Measurements from ENCODE around the gene NARS2. TPM values are rescaled to one million over a fixed set of nuclear protein-coding genes. Genes with fewer than 3 reads are reported as not detected.
"Not testable (repeated sequence)": the region's sequence is repeated elsewhere in the genome, so short reads cannot be mapped to it uniquely, and the experiment has no call there.

Gene NARS2, protein sequence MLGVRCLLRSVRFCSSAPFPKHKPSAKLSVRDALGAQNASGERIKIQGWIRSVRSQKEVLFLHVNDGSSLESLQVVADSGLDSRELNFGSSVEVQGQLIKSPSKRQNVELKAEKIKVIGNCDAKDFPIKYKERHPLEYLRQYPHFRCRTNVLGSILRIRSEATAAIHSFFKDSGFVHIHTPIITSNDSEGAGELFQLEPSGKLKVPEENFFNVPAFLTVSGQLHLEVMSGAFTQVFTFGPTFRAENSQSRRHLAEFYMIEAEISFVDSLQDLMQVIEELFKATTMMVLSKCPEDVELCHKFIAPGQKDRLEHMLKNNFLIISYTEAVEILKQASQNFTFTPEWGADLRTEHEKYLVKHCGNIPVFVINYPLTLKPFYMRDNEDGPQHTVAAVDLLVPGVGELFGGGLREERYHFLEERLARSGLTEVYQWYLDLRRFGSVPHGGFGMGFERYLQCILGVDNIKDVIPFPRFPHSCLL
- 13.8 TPM for polyA plus RNA-seq (2013, experiment 1 of 2; ENCODE audit: insufficient read length)
- polyA plus RNA-seq (2013, experiment 2 of 2; ENCODE audit: insufficient read length), result 15.0 TPM

DNA sequence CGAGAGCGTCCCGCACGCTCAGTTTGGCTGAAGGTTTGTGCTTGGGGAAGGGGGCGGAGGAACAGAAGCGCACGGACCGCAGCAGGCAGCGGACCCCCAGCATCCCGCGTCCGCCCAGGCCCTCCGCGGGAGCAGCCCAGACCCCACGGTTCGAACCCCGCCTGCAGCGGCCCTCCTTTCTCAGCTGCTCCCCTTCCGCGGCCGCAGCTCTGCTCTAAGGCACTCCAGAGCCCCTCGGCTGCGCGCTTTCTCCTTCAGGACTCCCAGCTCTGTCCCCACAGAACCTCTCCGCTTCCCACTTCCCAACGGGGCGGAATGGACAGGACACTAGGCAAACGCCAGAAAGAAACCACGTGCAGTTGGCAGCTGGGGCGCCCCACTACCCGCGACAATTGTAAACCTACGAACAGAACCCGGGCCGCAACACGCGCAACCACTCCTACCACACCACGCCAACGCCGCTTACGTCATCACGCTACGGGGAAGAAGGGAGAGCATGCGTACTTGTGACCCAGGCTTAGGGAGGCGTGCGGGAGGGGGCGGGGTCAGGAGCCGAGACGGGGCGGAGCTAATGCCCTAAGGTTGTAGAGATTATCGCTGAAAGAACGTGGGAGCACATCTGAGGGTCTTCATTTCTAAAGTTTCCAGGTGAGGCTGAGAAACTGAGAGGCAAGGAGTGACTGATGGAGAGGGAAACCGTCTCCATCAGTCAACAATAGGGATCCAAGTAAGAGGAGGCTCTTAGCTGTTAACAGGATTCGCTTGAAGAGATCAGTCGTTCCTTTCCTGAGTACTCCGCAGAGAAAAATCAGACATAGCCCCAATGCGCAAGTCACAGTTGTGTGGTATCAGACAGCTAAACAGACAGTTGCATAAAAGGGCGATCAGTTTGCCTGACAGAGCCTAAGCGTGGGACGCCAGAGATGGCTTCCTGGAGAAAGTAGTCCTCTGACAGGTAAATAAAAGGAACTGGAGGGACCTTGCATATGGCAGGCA, at the start of gene NARS2:
NARS2 (minus strand) TSS at position 479 of the 996 bp plus-strand sequence; CDS start at position 103, 376 bp downstream.
- DNase-seq, result peak; percentile 98

DNA sequence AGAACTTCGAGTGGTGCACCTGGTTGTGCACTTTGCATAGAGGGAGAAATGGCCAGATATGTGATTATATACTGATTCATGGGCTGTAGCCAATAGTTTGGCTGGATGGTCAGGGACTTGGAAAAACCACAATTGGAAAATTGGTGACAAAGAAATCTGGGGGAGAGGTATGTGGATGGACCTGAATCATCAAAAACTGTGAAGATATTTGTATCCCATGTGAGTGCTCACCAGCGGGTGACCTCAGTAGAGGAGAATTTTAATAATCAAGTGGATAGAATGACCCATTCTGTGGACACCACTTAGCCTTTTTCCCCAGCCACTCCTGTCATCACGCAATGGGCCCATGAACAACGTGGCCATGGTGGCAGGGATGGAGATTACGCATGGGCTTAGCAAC, 48.0 kb upstream of the NARS2 start:
- no peak for DNase-seq

GRCh38 chr11:78620159-78620558, 45.5 kb upstream of the NARS2 start:
- DNase-seq, result no peak

- no peak for DNase-seq
Measured at GRCh38 chr11:78615724-78616123, 41.1 kb upstream of the NARS2 start.

- DNase-seq, result no peak
Measured at GRCh38 chr11:78613378-78613813, 38.7 kb upstream of the NARS2 start.

DNA sequence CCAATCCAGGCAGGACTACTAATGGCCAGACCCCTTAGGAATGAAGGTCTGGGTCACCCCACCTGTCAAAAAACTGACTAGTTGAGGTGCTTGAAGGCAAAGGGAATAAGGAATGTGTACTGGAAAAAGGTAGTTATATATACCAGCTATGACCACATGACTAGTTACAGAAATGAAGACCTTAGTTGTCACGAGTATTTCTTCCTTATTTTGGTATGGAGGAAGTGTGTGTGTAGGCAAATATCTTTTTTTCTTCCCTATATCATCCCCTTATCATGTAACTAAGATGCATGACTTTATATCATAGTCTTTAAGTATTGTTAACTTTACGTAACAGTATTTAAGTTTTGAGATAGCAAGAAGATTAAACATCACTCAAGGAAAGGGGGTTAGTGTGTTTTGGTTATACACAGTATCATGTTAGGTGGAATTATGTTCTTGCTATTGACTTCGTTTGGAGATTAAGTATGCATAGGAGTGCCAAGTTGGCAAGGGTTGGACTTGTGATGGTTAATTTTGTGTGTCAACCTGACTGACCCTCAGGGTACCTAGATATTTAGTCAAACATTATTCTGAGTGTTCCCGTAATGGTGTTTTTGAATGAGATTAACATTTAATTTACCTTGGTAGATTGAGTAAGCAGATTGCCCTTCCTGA, 38.2 kb upstream of the NARS2 start:
- DNase-seq, result no peak

DNA sequence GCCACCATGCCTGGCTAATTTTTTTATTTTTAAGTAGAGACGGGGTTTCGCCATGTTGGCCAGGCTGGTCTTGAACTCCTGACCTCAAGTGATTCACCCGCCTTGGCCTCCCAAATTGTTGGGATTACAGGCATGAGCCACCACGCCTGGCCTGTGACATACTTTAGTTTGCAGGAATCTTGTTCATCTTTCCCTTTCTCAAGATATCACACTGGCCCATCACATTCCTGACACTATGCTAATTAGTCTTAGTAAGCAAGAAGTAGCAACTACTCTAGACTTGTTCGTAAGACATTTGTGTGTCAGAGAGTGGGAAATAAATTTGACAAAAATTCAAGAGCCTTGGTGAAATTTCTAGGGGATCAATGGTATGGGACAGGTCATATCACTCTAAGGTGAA, 34.7 kb upstream of the NARS2 start:
- DNase-seq, result not testable (repeated sequence)

- DNase-seq, result no peak
Measured at GRCh38 chr11:78607696-78608095, 33.0 kb upstream of the NARS2 start.

DNA sequence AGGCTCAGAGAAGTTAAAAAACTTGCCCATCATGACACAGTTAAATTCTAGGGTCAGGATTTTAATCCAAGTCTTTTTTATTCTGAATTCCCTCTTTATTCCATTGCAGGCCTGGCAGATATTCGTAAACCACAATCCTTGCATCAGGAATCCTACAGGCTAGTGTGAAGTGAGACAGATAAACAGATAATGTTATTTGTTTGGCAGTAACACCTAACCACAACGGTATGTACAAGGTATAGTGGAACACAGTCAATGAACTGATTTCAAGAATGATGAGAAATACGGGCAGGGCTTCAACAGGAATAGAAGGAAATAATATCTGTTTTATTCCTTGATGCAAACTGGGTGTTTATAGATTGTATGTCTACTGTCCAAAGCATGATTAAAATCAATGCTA, 32.0 kb upstream of the NARS2 start:
- DNase-seq, result no peak

- DNase-seq, result no peak
Measured at GRCh38 chr11:78605296-78605695, 30.6 kb upstream of the NARS2 start.

DNA sequence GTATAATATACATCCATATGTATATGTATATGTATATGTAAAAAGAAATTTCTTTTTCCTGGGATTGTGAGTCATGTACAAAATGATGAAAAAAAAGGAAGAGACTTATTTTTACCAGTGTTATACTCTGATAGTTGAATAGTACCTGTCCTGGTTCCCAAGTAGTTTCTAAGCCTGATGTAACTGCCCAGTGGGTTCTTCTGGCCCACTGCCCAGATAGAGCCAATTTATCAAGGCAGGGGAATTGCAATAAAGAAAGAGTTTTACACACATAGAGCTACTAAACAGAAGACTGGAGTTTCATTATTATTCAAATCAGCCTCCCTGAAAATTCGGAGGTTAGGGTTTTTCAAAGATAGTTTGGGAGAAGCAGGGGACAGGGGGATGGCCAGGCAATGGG, 29.1 kb upstream of the NARS2 start:
- DNase-seq, result no peak

DNA sequence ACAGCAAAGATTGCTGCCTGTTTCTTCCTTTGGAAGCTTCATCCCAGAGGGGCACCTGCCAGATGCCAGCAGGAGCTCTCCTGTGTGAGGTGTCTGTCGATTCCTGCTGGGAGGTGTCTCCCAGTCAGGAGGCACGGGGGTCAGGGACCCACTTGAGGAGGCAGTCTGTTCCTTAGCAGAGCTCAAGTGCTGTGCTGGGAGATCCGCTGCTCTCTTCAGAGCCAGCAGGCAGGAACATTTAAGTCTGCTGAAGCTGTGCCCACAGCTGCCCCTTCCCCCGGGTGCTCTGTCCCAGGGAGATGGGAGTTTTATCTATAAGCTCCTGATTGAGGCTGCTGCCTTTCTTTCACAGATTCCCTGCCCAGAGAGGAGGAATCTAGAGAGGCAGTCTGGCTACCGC, 28.1 kb upstream of the NARS2 start:
- DNase-seq, result not testable (repeated sequence)

DNA sequence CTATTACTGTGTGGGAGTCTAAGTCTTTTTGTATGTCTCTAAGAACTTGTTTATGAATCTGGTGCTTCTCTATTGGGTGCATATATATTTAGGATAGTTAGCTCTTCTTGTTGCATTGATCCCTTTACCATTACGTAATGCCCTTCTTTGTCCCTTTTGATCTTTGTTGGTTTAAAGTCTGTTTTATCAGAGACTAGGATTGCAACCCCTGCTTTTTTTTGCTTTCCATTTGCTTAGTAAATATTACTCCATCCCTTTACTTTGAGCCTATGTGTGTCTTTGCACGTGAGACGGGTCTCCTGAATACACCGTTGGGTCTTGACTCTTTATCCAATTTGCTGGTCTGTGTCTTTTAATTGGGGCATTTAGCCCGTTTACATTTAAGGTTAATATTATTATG, 26.4 kb upstream of the NARS2 start:
- not testable (repeated sequence) for DNase-seq

- DNase-seq, result not testable (repeated sequence)
Measured at GRCh38 chr11:78597579-78597978, 22.9 kb upstream of the NARS2 start.

DNA sequence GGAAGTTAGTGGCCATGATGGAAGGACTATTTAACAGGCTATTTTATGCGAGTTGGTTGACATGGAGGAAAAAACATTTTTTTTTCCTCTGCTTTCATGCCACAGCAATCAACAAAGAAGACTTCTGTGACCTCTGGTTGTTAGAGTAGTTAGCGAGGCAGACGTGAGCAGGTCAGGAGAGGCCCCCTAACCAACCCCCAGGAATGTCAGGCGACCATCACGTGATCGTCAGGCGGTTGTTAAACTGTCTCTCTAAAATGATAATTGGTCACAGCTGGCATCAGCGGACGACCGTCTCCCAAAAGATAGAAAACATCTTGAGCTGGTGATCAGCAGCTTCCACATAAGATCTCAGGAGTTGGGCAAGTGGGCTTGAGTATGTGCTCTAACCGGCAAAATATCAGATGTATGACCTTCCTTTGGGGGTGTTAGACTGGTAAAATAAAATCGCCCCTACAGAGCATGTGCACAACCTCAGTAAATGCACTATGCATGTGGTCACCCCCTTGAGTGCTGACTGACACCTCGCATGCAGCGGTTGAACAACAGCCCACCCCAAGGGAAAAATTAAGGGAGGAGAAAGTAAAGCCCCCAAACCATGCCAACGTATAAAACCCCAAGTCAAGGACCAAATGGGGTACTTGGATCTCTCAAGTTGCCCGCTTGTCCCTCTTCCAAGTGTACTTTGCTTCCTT, 20.9 kb upstream of the NARS2 start:
- peak; percentile 37 for DNase-seq

GRCh38 chr11:78594814-78595213, 20.1 kb upstream of the NARS2 start:
- DNase-seq, result no peak

DNA sequence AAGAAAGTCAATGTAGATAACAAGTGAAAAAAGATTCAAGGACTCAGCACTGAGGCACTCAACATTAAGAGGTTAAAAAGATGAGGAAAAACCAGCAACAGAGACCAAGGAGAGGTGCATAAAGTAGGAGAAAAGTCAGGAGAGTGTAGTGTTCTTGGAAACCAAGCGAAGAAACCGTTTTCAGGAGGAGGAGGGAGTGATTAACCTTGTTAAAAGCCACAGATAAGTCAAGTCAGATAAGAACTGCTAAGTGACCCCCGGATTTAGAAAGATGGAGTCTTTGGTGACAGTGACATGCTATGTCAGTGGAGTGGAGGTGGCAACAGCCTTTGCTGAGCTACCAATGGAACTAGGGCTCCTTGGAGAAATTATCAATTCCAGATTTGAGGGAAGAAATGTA, 13.9 kb upstream of the NARS2 start:
- DNase-seq, result no peak

- no peak for DNase-seq
Measured at GRCh38 chr11:78587446-78587845, 12.8 kb upstream of the NARS2 start.

DNA sequence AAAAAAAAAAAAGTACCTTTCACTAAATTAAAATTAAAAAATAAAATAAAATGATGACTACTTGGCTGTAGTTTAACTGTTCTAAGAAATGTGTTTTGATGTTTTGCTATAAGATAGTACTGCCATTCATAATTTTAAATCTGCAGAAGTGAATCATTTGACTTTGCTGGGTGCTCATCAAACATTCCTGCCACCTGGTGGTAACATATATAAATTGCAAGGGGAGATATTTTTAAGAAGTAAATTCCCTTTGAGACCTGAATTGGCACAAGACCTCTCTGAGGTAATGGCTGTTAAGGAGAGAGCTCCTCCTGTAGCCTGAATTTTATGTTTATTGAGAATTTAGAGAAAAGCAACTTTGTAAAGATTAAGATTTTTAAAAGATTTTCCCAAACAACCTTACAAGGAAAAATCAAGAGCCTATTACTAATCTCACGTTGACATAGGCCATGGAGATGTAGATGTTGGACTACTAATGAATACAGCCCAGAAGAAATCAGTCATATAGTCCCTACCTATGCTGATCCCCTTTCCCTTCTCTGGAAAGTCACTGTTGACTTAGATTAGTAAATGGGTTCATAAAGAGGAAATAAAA, 11.9 kb upstream of the NARS2 start:
- peak; percentile 23 for DNase-seq

GRCh38 chr11:78583889-78584288, 9.2 kb upstream of the NARS2 start:
- DNase-seq, result no peak

- DNase-seq, result no peak
Measured at GRCh38 chr11:78577495-78577894, 2.8 kb upstream of the NARS2 start.
